HCT116 (cell line): ENCODE measurements around the gene INTS1. TPM values are rescaled to one million over a fixed set of nuclear protein-coding genes. Genes with fewer than 3 reads are reported as not detected.
A peak's percentile ranks its signal among the peaks of the same experiment; 100 is the strongest.

Experiments used
- ATAC-seq: fragments of 200-7000 bp; cut with Tn5 transposase; 2 replicates; pipeline ENCODE4 v1.9.1; 2020; ENCODE audit warnings: mild to moderate bottlenecking, moderate library complexity
- BruUV-seq: library from RNA; stranded (reverse); fragments of 400-500 nt; replicated peaks from 2 replicates; lab custom pipeline; 2021; lab: Mats Ljungman, UMichigan
- CTCF ChIA-PET: fragments of 300-600 bp; sonication (Branson Sonifier 250); formaldehyde crosslinking; loops from one replicate; lab custom pipeline; 2021; ENCODE audit warnings: antibody characterized with exemption; lab: Charles Lee
- POLR2A ChIA-PET: fragments of 300-600, 350-600 bp; sonication (Branson Sonifier 250); formaldehyde crosslinking; loops from one replicate; lab custom pipeline; 2021; ENCODE audit warnings: antibody characterized with exemption; lab: Charles Lee
- RAD21 ChIA-PET, 2 experiments: fragments of 300-600 bp; sonication (Branson Sonifier 250); formaldehyde crosslinking; loops; one replicate each; lab custom pipeline; 2023; ENCODE audit warnings: low total read pairs in 2 of 2; ENCODE audit not compliant: uncharacterized antibody in 2 of 2, unreplicated experiment in 2 of 2, low non-redundant PET in 1 of 2; lab: Charles Lee
- DNase-seq: peaks from one replicate; pipeline ENCODE4 v3.0.0-alpha.2; 2010; ENCODE audit warnings: low read depth, low spot score
- H2AFZ ChIP-seq: fragments of 200-600 bp; shearing (Covaris generic), sonication (generic); 2 replicates; pipeline ENCODE4 v1.6.1; 2017; ENCODE audit warnings: low read depth, mixed run types, mixed read lengths, antibody characterized with exemption, low read length; ENCODE audit not compliant: poor library complexity, severe bottlenecking
- H3K27ac ChIP-seq: 2 replicates; pipeline ENCODE4 v1.5.1; 2012; ENCODE audit warnings: low read depth, low read length
- H3K27me3 ChIP-seq: fragments of 200-600 bp; sonication (generic); 2 replicates; pipeline ENCODE4 v1.6.1; 2016; ENCODE audit warnings: mixed run types, low read length, mixed read lengths; ENCODE audit not compliant: insufficient read depth
- H3K36me3 ChIP-seq, 2 experiments: fragments of 200-500 bp in 1 of 2; fragments of 200-600 bp in 1 of 2; sonication (Bioruptor generic) in 1 of 2; sonication (generic) in 1 of 2; 2 replicates each; pipeline versions ENCODE4 v1.5.1 to v1.6.1; 2014 to 2016; ENCODE audit warnings: low read length in 2 of 2, inconsistent platforms in 1 of 2, mixed read lengths in 1 of 2, mixed run types in 1 of 2; ENCODE audit not compliant: insufficient read depth in 2 of 2, control insufficient read depth in 1 of 2
- H3K4me1 ChIP-seq, 2 experiments: fragments of 200-600 bp in 1 of 2; sonication (generic) in 1 of 2; 2 replicates each; pipeline versions ENCODE4 v1.5.1 to v1.6.1; 2012 to 2017; ENCODE audit warnings: low read length in 2 of 2, inconsistent platforms in 1 of 2, mild to moderate bottlenecking in 1 of 2, mixed read lengths in 1 of 2, mixed run types in 1 of 2, moderate library complexity in 1 of 2; ENCODE audit not compliant: insufficient read depth in 2 of 2, control insufficient read depth in 1 of 2
- H3K4me2 ChIP-seq: fragments of 200-600 bp; sonication (generic); 2 replicates; pipeline ENCODE4 v1.6.1; 2017; ENCODE audit warnings: mixed run types, low read length, mixed read lengths
- H3K4me3 ChIP-seq, 2 experiments: fragments of 200-600 bp in 1 of 2; sonication (generic) in 1 of 2; replicated peaks in 1 of 2; 2 replicates each; pipeline ENCODE4 v1.5.1; 2011 to 2016; ENCODE audit warnings: low read length in 2 of 2, control low read depth in 1 of 2, low read depth in 1 of 2, mild to moderate bottlenecking in 1 of 2, mixed read lengths in 1 of 2, mixed run types in 1 of 2
- H3K79me2 ChIP-seq: fragments of 200-600 bp; sonication (generic); 2 replicates; pipeline ENCODE4 v1.6.1; 2017; ENCODE audit warnings: mild to moderate bottlenecking, mixed run types, low read length, moderate library complexity, mixed read lengths; ENCODE audit not compliant: insufficient read depth
- H3K9ac ChIP-seq: fragments of 200-600 bp; sonication (generic); 2 replicates; pipeline ENCODE4 v1.6.1; 2016; ENCODE audit warnings: low read length, mixed read lengths
- H3K9me2 ChIP-seq: fragments of 200-600 bp; sonication (generic), shearing (Covaris generic); 2 replicates; pipeline ENCODE4 v1.6.1; 2017; ENCODE audit warnings: mixed run types, mild to moderate bottlenecking, moderate library complexity; ENCODE audit not compliant: insufficient read depth
- H3K9me3 ChIP-seq, 2 experiments: fragments of 200-500 bp in 1 of 2; fragments of 200-600 bp in 1 of 2; sonication (Bioruptor generic) in 1 of 2; sonication (generic) in 1 of 2; 2 replicates each; pipeline ENCODE4 v1.6.1; 2014 to 2017; ENCODE audit warnings: low read length in 2 of 2, mixed read lengths in 2 of 2, inconsistent platforms in 1 of 2, low read depth in 1 of 2, mild to moderate bottlenecking in 1 of 2, mixed run types in 1 of 2, moderate library complexity in 1 of 2; ENCODE audit not compliant: control insufficient read depth in 1 of 2, insufficient read depth in 1 of 2
- H4K20me1 ChIP-seq: fragments of 200-600 bp; sonication (generic), shearing (Covaris generic); 2 replicates; pipeline ENCODE4 v1.6.1; 2017; ENCODE audit warnings: mixed run types, mild to moderate bottlenecking, moderate library complexity; ENCODE audit not compliant: insufficient read depth
- CBX3 ChIP-seq: IDR thresholded peaks from 2 replicates; pipeline ENCODE4 v1.6.1; 2012; ENCODE audit warnings: low read depth
- CTCF ChIP-seq, 3 experiments: fragments of 200-600 bp in 1 of 3; sonication (generic) in 1 of 3; IDR thresholded peaks in 2 of 3; conservative IDR thresholded peaks in 1 of 3; 2 replicates each; pipeline ENCODE4 v1.5.1; 2012 to 2017; ENCODE audit warnings: low read depth in 2 of 3, low read length in 2 of 3, antibody characterized with exemption in 1 of 3, borderline replicate concordance in 1 of 3, control low read depth in 1 of 3, mild to moderate bottlenecking in 1 of 3, mixed read lengths in 1 of 3, mixed run types in 1 of 3, moderate library complexity in 1 of 3; ENCODE audit not compliant: insufficient read depth in 1 of 3
- EZH2 ChIP-seq: fragments of 200-600 bp; sonication (generic); IDR thresholded peaks from 2 replicates; pipeline ENCODE4 v1.6.1; 2017; ENCODE audit warnings: antibody characterized with exemption, mixed run types
- EZH2phosphoT487 ChIP-seq: fragments of 200-600 bp; IDR thresholded peaks from 2 replicates; pipeline ENCODE4 v1.6.1; 2018; ENCODE audit warnings: antibody characterized with exemption, borderline replicate concordance
- JUND ChIP-seq: IDR thresholded peaks from 2 replicates; pipeline ENCODE4 v1.6.1; 2012
- POLR2A ChIP-seq: IDR thresholded peaks from 2 replicates; pipeline ENCODE4 v1.7.0; 2011; ENCODE audit warnings: borderline replicate concordance; ENCODE audit not compliant: insufficient read depth, insufficient read length; ENCODE audit errors: extremely low read depth
- POLR2AphosphoS5 ChIP-seq: IDR thresholded peaks from 2 replicates; pipeline ENCODE4 v1.6.1; 2011; ENCODE audit warnings: mild to moderate bottlenecking, low read depth, low read length, moderate library complexity
- REST ChIP-seq: IDR thresholded peaks from 2 replicates; pipeline ENCODE4 v1.6.1; 2012; ENCODE audit warnings: low read depth
- SP1 ChIP-seq: IDR thresholded peaks from 2 replicates; pipeline ENCODE4 v1.6.1; 2012; ENCODE audit warnings: low read depth
- SRF ChIP-seq: IDR thresholded peaks from 2 replicates; pipeline ENCODE4 v1.6.1; 2012; ENCODE audit warnings: low read depth
- ZFX ChIP-seq: fragments of 450-650 bp; IDR thresholded peaks from 2 replicates; pipeline ENCODE4 v1.6.1; 2017
- intact Hi-C: fragments of 100-400 bp; cut with micrococcal nuclease; formaldehyde crosslinking; loops from 2 replicates; pipeline ENCODE4 v1.10.0; 2022
- total RNA-seq: library from RNA; stranded (reverse); gene quantifications from one replicate; pipeline ENCODE4 v1.2.1, GENCODE V29; 2021; ENCODE audit not compliant: unreplicated experiment

The INTS1 gene
- total RNA-seq, 1 experiment from 2014 or later, result 167 TPM

DNA sequence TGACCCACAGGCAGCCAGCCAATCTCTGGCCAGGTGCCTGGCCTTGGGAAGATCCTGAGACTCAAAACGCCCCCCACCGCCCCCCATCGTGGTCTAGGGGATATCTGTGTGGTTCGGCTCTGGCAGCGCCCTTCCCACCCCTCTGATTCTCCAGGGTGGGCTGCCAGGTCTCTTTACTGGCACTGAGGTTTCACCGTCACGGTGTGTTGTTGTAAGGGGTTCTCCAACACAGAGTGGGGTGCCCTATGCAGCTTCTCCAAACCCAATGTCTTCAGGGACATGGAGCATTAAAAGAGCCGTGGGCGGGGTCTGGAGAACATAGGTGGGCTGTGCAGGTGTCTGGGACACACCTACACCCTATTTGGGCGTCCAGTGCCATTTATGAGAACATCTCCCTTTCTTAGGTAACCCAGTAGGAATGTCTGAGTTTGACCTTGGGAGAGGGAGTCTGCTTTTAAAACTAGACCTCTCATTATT is 27.8 kb upstream of the INTS1 start (continued):
- TF ChIP-seq JUND (no peak), POLR2A (no peak), EZH2phosphoT487 (no peak), ZFX (no peak), CTCF (IDR thresholded peaks at IDR 0.05 in 2 of 3, conservative IDR thresholded peaks at IDR 0.05 in 1 of 3; ENCODE audit: borderline replicate concordance in 1 of 3, insufficient read depth in 1 of 3, low read depth in 2 of 3, low read length in 2 of 3) (no peak), SRF (no peak), CBX3 (no peak), EZH2 (no peak), SP1 (no peak)

- no peaks in the 10 kb centered on the region for H3K9me3 ChIP-seq
- CTCF ChIA-PET, result no interaction called here
- peak overlapping the region; percentile 78 to 82 for H3K4me3 ChIP-seq
- peaks cover 49 to 80% of the 10 kb centered on the region in 2 experiments for H3K4me1 ChIP-seq
- H3K36me3 ChIP-seq, result peaks cover 2 to 4% of the 10 kb centered on the region in 2 experiments; a peak in 3 of 4 replicates
- no TSS peak for BruUV-seq
- intact Hi-C loops, result no loop called here
- POLR2A ChIA-PET, result no interaction called here
- no peak overlapping the region for H2AFZ ChIP-seq
- no peak for DNase-seq
- H3K9ac ChIP-seq, result peak overlapping the region; percentile 95
- H3K9me2 ChIP-seq, result no peaks in the 10 kb centered on the region
- TF ChIP-seq JUND (no peak), POLR2AphosphoS5 (0 out of 2 replicates have a peak, but pooled peaks have one; percentile 7), REST (no peak)
- H4K20me1 ChIP-seq, result no peaks in the 10 kb centered on the region; the same call in 1 of the 2 replicates
- no peaks in the 10 kb centered on the region for H3K27me3 ChIP-seq
- peak overlapping the region; percentile 92 for H3K27ac ChIP-seq
- peak overlapping the region; percentile 86 for H3K4me2 ChIP-seq
- H3K79me2 ChIP-seq, result peaks cover 54% of the 10 kb centered on the region
- RAD21 ChIA-PET, result no interaction called here
- ATAC-seq, result no peak
Observed at GRCh38 chr7:1531263-1531978, 27.2 kb upstream of the INTS1 start.
